Activated gamma-delta T cell (primary cell): Measurements from ENCODE around the gene AHSG.

Experiments used
- DNase-seq: peaks from one replicate; lab custom pipeline; 2025; lab: John Stamatoyannopoulos, UW

AHSG gene

DNA sequence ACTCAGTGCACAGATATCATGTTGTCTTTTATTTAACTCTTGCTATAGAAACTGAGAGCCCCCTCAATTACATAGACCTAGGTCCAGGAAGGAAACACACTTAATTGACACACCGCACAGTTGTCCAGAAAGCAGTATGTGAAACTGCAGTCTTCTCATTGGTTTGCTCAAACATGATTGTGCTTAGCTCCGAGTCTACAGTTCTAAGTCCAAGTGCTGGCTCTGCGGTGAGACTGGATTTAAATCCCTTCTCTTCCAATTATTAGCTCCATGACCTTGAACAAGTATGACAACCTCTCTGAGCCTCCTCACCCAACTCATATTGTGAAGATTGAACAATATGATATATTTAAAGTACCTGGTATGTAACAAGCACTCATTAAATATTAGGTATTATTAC lies 19.0 kb upstream of the AHSG start:
- no peak for DNase-seq

DNA sequence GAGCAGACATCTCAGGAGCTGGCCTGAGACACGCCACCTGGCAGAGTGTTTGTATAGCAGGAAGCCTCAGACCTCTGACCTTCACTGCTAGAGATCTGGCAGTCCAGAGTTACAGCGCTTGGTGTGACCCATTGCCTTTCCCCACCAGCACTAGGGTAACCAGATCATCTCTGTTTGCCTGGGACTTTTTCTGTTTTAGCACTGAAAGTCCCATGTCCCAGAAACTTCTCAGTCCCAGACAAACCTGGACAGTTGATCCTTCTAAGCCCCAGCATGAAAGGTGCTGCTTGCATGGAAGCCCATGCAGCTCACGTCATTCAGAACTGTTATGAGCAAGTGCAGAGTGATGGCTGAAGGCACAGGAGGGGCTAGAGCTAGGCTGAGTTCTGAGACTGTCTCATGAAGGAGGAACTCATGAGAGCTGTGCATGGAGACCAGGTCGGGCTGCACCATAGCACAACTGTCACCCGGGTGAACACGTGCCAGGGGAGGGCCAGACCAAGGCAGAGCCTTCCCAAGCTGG lies 18.2 kb upstream of the AHSG start:
- no peak for DNase-seq

DNA sequence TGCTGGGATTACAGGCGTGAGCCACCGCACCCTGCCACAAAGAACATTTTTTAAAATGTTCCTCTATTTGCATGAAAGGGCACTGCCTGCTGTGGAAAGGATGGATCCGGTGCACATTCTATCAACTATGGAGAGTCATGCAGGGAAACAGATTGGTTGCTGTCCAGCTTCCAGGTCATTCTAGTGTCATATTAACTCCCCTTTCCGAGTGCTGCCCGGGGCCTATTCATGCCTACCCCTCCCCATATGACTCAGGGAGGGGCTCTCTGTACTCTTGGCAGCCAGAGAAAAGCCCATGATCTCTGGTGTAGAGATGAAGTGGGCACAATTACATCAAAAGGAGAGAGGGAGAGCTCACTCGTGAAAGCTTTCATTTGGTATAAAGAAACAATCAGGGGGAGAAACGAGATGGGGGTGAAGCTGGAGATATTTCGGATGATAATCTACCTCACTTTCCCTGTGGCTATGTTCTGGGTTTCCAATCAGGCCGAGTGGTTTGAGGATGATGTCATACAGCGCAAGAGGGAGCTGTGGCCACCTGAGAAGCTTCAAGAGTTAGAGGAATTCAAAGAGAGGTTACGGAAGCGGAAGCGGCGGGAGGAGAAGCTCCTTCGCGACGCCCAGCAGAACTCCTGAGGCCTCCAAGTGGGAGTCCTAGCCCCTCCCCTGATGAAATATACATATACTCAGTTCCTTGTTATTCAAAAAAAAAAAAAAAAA lies 16.1 kb upstream of the AHSG start:
- DNase-seq: no peak

DNA sequence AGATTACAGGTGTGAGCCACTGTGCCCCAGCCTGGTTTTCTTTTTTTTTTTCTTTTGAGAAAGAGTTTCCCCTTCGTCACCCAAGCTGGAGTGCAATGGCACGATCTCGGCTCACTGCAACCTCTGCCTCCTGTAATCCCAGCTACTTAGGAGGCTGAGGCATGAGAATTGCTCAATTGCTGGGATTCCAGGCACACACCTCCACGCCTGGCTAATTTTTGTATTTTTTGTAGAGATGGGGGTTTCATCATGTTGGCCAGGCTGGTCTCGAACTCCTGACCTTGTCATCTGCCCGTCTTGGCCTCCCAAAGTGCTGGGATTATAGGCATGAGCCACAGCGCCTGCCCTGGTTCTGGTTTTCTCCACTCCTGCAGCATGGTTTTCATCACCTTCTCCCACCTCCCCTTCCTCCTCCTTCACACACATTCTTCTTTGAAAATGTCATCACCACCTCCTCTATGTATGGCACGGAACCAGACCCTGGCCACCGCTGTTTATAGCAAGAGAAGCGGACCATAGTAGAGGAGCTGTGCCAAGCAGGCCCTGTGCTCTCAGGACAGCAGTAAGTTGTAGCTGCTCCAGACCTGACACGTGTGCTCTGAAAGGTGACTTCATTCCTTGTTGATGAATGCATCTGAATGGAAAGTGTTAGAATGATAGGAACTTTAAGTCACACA lies 14.6 kb upstream of the AHSG start:
- DNase-seq: no peak

DNA sequence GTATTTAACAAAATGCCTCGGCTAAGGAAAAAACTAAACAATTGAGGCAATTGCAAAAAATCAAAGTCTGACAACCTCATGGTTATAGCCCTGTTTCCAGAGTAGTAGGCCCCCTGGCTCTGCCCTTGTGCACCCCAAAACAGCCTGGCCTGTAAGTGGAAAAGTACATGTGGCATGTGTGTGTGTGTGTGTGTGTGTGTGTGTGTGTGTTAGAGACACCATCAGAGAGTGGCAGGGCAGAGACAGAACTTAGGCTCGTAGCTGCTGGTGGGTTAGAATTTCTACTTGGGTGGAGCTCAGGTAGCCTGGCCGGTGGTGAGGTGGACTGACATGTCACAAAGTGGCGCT lies 14.1 kb upstream of the AHSG start:
- DNase-seq: no peak

DNA sequence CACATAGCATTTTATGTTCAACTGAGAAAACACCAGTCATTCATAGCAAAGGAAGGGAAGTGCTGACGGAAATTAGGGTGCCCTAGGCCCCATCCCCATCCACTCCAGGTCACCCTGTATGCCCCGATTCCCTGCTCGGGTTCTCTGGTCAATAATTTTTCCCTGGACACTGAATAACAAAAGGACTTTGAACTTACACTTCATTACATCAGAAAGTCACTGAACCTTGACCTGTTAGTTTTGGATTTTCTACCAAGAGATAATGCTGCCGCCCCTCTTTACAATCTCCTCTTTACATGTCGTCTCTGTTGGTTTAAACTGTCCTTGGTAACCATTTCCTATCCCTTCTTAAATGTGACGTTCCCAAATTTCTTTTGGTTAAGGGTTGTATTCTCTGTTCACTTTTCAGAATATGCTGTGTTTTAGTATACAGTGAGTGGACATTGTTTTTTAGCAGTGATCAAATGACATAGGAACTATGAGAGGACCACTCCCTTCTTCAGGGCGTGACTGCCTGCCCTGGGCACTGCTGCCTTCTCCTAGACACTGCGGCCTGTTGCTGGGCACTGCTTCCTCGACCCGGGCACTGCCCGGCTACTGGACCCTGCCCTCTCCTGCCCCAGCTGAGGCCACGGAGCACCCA lies 13.6 kb upstream of the AHSG start:
- no peak for DNase-seq

DNA sequence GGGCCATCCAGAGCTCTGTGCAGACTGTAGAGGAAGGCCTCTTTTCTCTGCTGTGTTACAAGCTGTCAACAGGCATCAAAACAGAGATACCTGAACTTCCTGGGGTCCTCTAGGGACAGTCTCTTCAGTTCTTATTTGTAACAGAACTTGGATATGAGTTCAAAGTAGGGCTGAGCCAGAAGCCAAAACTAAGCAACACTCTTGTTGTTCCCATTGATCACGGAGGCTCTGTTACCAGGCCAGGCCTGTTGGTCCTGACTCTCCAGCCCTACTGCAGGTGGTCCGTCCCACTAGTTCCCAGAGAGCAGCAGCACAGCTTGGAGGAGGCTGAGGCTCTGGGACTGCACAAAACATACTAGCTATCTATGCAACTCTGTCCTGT lies 13.1 kb upstream of the AHSG start:
- DNase-seq: no peak

DNA sequence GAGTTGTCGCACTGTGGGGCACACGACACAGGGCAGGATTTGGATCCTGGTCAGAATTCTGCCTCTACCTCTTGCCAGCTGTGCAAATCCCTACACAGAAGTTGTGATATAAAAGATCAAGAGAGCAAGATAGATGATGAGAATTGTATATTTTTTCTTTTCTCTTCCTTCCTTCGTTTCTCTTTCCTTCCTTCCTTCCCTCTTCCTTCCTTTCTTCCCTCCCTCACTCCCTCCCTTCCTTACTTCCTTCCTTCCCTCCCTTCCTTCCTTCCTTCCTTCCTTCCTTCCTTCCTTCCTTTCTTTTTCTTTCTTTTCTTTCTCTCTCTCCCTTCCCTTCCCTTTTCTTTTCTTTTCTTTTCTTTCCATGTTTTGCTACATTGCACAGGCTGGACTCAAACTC lies 12.0 kb upstream of the AHSG start:
- no peak for DNase-seq

DNA sequence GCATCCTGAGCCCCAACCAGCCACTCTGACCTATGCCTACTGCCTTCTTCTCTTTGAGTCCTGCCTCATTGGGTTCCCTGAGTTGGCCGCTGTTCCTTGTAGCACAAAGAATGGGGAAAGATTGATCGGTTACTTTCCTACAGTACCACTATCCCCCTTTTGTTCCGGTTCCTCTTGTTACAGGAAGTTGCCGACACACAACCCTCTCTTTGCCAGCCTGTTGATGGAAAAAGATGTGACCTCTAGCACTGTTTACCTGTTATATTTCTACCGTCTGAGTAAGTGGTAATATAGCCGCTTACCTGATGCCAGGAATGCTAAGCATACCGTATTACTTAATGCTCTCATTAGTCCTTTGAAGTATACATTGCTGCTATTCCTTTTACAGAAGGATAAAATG lies 9.7 kb upstream of the AHSG start:
- DNase-seq: no peak

DNA sequence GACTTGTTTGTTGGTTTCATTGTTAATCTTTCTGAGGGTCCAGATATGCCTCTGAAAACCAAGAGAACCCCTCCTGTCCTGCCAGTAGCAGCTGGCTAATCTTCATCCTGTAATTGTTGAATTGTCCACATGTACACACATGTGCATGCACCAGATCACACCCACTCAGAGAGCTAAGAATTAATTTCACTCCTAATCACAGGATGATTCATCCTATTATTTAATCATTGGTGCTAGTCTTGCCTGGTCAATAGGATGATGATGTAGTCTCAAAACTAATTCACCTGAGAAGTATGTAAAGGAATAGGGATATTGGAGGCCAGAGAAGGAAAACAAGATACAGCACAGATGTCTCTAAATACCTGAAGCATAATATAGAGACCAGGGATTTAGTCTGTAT lies 7.8 kb upstream of the AHSG start:
- DNase-seq: no peak

DNA sequence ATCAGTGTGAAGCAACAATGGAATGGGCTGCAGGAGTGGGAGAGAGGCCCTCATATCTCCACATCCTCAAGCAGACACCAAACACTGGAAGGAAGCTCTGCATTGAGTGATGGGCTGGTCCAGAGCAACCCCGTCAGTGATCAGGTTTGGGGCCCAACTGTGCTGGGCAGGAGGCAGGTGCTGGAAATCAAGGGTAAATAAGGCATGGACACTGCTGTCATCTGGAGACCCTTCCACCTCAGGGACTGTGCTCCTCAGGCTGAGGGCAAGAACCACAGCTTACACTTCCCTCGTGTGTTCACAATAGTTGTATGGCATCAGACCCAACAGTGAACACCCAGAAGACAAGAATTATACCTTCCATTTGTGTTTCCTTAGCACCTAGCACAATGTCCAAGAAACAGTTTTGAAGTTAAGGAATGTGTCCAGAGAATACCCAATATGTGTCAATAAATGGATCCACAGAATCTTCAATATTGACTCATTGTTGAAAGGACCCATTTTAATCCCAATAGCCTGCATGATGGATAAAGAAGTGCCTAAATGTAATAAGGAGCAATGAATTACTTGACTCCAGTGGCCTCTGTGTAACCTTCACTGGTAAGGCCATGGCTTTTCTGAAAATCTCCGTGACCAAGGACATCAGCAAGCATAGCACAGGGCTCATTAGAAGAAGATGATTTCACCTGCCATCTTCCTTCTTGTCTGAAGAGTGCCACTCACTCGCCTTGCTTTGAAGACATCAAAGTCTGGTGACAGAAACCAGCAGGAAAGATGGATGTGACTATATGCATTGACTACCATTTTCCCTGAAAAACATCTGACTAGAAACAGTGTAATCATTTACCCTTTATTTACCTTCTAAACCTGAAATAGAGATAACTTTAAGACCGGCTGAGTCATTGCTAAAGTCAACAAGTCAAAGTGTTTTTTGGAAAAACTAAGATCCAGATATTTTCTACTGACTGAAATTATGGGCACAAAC lies 7.0 kb upstream of the AHSG start:
- DNase-seq: no peak

DNA sequence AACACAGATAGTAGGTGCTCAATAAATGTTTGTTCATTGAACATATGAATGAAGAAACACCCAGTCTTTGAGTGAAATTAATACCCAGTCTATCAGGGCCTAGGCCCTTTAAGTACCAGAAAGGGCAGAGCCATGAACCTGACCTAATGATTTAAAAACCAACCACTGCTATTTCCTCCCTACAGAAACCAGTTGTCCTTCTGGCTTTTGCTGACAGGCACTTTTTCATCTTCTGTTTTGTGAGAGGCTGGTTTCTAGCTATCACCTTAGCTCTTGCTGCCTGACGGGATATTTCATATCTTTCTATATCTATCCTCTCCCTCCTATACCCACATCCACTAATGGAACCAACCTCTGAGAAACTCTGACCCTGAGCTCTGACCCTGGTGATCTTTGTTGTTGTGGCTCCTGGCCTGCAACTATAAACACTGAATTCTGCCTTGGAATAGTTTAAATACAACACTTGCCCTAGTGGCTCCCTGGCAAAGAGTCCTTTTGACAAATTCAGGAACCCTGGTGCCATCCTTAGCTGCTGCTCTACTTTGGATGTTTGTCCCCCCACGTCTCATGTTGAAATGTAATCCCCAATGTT lies 4.1 kb upstream of the AHSG start:
- DNase-seq: no peak

DNA sequence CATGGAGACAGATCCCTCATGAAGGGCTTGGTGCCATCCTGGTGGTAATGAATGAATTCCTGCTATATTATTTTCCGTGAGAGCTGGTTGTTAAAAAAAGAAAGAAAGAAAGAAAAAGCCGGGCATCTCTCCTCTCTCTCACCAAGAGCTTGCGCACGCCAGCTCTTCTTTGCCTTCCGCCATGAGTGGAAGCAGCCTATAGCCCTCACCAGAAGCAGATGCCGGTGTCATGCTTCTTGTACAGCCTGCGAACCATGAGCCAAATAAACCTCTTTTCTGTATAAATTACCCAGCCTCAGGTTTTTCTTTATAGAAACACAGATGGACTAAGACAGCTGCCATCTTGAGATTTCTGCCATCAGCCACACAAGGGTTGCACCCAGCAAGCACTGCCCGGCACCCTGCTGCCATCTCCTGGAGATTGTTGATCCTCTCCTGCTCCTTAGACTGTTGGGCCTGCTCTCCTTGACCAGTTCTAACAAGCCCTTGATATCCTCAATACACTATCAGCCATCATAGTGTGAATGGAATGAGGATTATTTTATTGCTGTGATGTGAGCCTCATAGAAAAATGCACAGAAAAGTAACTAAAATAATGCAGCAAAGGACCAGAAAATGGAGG lies 3.5 kb upstream of the AHSG start:
- DNase-seq: no peak

DNA sequence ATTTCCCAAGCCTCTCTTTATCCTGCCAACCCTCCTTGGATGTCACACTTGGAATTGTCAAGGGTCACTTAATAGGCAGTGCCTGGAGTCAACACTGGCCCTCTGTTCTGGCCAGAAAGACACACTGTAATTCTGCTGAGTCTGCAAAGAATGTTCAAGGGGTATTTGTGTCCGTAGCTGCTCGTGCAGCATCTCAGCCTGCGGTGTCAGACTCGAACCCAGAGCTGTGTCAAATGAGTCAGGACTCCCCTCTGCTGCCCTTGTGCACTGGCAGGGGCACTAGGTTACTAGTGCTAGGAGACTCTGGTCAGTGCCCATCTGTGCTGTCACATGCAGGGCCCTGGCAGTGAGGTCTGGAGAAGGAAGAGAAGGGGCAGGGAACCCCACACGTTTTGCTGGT lies 795 bp upstream of the AHSG start:
- no peak for DNase-seq

DNA sequence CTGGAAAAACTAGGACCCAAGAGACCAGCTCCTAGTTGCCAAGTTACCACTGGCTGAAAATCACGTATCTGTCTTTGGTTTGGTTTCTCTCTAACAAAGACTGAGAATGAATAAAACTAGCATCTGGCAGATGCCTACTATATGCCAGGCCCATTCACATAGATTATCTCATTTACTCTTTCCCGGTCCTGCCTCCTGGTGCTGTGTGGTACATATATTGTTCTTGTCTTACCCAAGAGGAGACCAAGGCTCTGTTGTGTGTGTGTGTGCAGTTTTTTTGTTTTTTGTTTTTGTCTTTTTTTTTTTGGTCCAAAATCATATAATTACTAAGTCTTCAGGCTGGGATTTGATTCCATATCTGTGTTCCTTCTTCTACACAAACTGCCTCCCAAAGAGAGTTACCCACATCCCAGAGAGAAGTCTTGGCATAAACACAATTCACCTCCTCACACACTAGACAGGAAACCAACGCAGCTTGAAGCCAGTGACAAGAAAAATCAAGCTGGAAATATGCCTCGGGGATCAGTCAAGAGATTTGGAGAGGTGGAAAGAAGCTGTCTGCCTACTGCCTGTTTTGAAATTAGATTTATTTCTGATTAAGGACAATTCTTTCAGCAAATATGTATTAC lies 891 bp downstream of the AHSG start:
- DNase-seq: no peak

DNA sequence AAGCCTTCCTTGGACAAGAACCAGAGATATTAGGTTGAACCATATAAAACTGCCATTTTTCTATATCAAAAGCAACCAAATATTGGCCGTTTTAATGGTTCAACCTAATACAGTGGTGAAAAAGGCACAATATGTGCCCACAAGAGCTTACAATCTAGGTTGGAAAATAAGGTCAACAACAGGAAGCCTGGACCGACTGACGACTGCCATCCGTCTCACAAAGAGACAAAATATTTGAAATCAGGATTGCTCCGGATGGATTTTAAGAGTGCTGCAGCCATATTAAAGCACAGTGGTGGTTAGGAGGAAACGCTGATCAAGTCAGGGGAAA lies 1.4 kb downstream of the AHSG start:
- DNase-seq: no peak

DNA sequence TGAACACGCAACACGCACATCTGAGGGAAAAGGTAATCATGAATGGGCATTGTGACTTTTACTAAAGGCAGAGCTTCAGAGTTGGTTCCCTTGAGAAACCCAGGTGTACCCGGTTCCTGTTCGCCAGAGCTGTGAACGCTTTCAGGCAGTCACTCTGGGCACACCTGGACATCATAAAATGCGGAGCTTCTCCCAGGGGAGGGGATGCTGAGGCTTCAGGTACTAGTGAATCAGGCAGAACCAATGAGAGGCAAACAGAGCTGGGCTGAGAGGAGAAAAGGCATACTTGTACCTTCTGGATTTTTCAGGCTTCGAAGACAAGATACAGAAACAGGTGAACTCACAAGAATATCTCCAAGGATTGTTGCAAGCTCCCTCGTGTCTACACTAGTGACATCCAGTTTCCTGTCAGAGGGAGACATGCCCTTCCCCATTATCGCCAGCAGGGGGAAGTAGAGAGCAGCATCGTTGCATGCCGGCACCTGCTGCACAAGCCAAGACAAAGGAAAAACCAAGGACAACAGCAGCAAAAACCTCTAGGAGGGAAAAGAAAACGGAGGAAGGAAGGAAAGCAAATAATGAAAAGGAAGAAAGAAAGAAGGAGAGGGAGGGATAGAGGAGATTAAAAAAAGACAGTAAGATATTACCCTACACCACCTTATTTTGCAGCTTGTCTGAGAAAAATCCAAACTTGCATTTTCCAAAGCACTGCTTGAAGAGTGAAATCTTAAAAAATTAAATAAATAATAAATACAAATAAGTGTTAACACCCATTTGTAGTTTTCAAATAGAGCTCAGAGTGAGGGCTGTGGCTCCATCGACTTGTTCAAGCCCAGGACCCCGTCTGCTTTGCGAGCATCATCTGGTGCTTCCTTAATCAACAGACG lies 2.0 kb downstream of the AHSG start:
- DNase-seq: no peak

DNA sequence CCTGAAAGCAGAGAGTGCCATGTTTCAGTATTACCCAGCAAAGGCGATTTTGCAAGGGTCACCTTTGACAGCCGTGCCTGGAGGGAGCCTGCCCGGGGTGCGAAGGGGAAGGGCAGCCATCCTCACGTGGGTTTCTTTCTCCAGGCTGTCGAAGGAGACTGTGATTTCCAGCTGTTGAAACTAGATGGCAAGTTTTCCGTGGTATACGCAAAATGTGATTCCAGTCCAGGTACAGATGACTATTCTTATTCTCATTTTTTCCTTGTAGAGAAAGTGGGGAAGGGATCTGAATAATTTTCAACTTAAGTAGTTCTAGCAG lies 3.4 kb downstream of the AHSG start:
- no peak for DNase-seq

DNA sequence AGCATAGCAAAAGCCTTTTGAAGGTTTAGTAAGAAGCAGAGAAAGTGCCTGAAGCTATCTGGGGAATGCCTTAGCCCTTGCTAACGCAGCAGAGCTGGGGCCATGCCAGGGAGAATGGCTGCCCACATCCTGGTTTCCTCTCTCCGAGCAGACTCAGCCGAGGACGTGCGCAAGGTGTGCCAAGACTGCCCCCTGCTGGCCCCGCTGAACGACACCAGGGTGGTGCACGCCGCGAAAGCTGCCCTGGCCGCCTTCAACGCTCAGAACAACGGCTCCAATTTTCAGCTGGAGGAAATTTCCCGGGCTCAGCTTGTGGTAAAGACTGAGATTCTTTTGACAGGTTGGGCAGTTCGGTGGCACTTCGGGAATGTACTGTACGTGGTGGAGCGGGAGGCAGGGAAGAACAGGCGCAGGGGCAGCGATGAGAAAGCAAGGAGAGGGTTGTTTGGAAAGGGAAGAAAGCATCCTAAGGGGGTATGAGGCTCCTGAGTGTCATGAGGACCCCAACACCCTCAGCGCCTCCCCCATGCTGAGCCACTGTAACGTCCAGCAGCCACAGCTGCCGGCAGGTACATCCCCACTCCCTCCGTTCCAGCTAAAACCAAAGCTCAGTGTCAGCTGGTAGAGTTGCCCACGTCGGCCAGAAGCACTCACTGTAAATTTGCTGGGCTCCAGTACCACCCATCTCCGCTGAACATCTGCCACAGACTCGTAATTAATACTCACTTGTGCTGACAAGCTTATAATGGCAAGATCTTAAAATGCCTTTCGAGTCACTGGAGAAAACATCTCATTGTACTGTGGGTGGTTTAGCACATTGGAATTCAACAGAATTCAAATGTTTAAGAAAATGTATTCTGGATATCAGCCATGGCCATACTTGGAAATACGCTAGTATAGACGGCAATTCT lies 4.4 kb downstream of the AHSG start:
- DNase-seq: peak; percentile 49
